H9 (cell line): Measurements from ENCODE around the gene PRUNE2. TPM values are rescaled to one million over a fixed set of nuclear protein-coding genes. Genes with fewer than 3 reads are reported as not detected.

Experiments used
- DNase-seq: peaks from one replicate; pipeline ENCODE4 v3.0.0-alpha.2; 2017
- H2AFZ ChIP-seq: one replicate; pipeline ENCODE4 v1.6.1; 2013; ENCODE audit warnings: mild to moderate bottlenecking, low read length, control low read depth, moderate library complexity
- H2AK5ac ChIP-seq: 2 replicates; pipeline ENCODE4 v1.6.1; 2013; ENCODE audit warnings: low read length, control low read depth, mixed read lengths; ENCODE audit not compliant: insufficient read length
- H2BK120ac ChIP-seq: one replicate; pipeline ENCODE4 v1.6.1; 2013; ENCODE audit warnings: low read depth, mild to moderate bottlenecking, low read length, control low read depth, inconsistent platforms; ENCODE audit not compliant: poor library complexity, severe bottlenecking
- H2BK12ac ChIP-seq: 2 replicates; pipeline ENCODE4 v1.6.1; 2013; ENCODE audit warnings: low read length, control low read depth, mixed read lengths, low read depth; ENCODE audit not compliant: insufficient read length
- H2BK15ac ChIP-seq: 2 replicates; pipeline ENCODE4 v1.6.1; 2013; ENCODE audit warnings: low read depth, low read length, control low read depth
- H2BK20ac ChIP-seq: one replicate; pipeline ENCODE4 v1.6.1; 2013; ENCODE audit warnings: low read depth, mild to moderate bottlenecking, low read length, control low read depth, inconsistent platforms; ENCODE audit not compliant: poor library complexity, severe bottlenecking
- H2BK5ac ChIP-seq: 2 replicates; pipeline ENCODE4 v1.6.1; 2013; ENCODE audit warnings: low read length, control low read depth, mixed read lengths; ENCODE audit not compliant: insufficient read length
- H3K14ac ChIP-seq: 2 replicates; pipeline ENCODE4 v1.6.1; 2013; ENCODE audit warnings: low read length, control low read depth; ENCODE audit not compliant: insufficient read depth
- H3K18ac ChIP-seq: 2 replicates; pipeline ENCODE4 v1.6.1; 2013; ENCODE audit warnings: low read depth, mild to moderate bottlenecking, mixed read lengths, low read length, control low read depth; ENCODE audit not compliant: insufficient read length
- H3K23ac ChIP-seq: 2 replicates; pipeline ENCODE4 v1.6.1; 2013; ENCODE audit warnings: low read length, control low read depth, mixed read lengths, low read depth; ENCODE audit not compliant: insufficient read length
- H3K23me2 ChIP-seq: 2 replicates; pipeline ENCODE4 v1.6.1; 2013; ENCODE audit warnings: low read depth, mild to moderate bottlenecking, mixed read lengths, low read length, control low read depth; ENCODE audit not compliant: insufficient read length, poor library complexity, severe bottlenecking
- H3K27ac ChIP-seq: 2 replicates; pipeline ENCODE4 v1.5.1; 2013; ENCODE audit warnings: low read length, control low read depth, mixed read lengths, low read depth; ENCODE audit not compliant: insufficient read length
- H3K27me3 ChIP-seq: 2 replicates; pipeline ENCODE4 v1.6.1; 2013; ENCODE audit warnings: low read length, control low read depth, inconsistent platforms; ENCODE audit not compliant: insufficient read depth
- H3K4ac ChIP-seq: 2 replicates; pipeline ENCODE4 v1.6.1; 2013; ENCODE audit warnings: low read depth, mild to moderate bottlenecking, control low read depth, inconsistent platforms, low read length, moderate library complexity
- H3K4me1 ChIP-seq: 2 replicates; pipeline ENCODE4 v1.6.1; 2013; ENCODE audit warnings: low read length, control low read depth, inconsistent platforms; ENCODE audit not compliant: insufficient read depth
- H3K4me2 ChIP-seq: 2 replicates; pipeline ENCODE4 v1.6.1; 2013; ENCODE audit warnings: low read length, control low read depth, mixed read lengths; ENCODE audit not compliant: insufficient read length, insufficient read depth
- H3K56ac ChIP-seq: 2 replicates; pipeline ENCODE4 v1.6.1; 2013; ENCODE audit warnings: low read depth, mild to moderate bottlenecking, mixed read lengths, low read length, control low read depth; ENCODE audit not compliant: insufficient read length
- H3K79me1 ChIP-seq: 2 replicates; pipeline ENCODE4 v1.6.1; 2013; ENCODE audit warnings: low read depth, mild to moderate bottlenecking, moderate library complexity, low read length, control low read depth, inconsistent platforms; ENCODE audit not compliant: insufficient read depth, poor library complexity, severe bottlenecking
- H3K79me2 ChIP-seq: 2 replicates; pipeline ENCODE4 v1.6.1; 2013; ENCODE audit warnings: low read length, control low read depth, inconsistent platforms; ENCODE audit not compliant: insufficient read depth
- H3K9ac ChIP-seq: 2 replicates; pipeline ENCODE4 v1.6.1; 2013; ENCODE audit warnings: low read length, control low read depth, mixed read lengths; ENCODE audit not compliant: insufficient read length; ENCODE audit errors: extremely low read depth
- H3K9me3 ChIP-seq: one replicate; pipeline ENCODE4 v1.6.1; 2013; ENCODE audit warnings: low read depth, low read length, inconsistent platforms; ENCODE audit not compliant: control insufficient read depth
- H3T11ph ChIP-seq: one replicate; pipeline ENCODE4 v1.6.1; 2013; ENCODE audit warnings: mild to moderate bottlenecking, low read length, control low read depth, inconsistent platforms
- H4K20me1 ChIP-seq: one replicate; pipeline ENCODE4 v1.6.1; 2013; ENCODE audit not compliant: control insufficient read depth, insufficient read length, insufficient read depth
- H4K5ac ChIP-seq: 2 replicates; pipeline ENCODE4 v1.6.1; 2013; ENCODE audit warnings: low read depth, mild to moderate bottlenecking, mixed read lengths, low read length, control low read depth; ENCODE audit not compliant: insufficient read length
- H4K8ac ChIP-seq: replicated peaks from 2 replicates; pipeline ENCODE4 v1.6.1; 2013; ENCODE audit warnings: low read length, control low read depth, mixed read lengths, low read depth; ENCODE audit not compliant: insufficient read length
- H4K91ac ChIP-seq: 2 replicates; pipeline ENCODE4 v1.6.1; 2013; ENCODE audit warnings: low read depth, mild to moderate bottlenecking, moderate library complexity, mixed read lengths, low read length, control low read depth; ENCODE audit not compliant: insufficient read length
- H3K27ac Mint-ChIP-seq, 3 experiments: 2 replicates in 2 of 3; 3 replicates in 1 of 3; pipeline ENCODE4 v1.8.0; 2020 to 2021; ENCODE audit warnings: mixed read lengths in 3 of 3, mild to moderate bottlenecking in 1 of 3, moderate library complexity in 1 of 3
- H3K27me3 Mint-ChIP-seq: 2 replicates; pipeline ENCODE4 v1.8.0; 2021; ENCODE audit warnings: low read depth, mild to moderate bottlenecking, moderate library complexity, mixed read lengths
- H3K36me3 Mint-ChIP-seq, 3 experiments: 2 replicates in 2 of 3; 3 replicates in 1 of 3; pipeline ENCODE4 v1.8.0; 2020 to 2021; ENCODE audit warnings: low read depth in 3 of 3, mixed read lengths in 3 of 3; ENCODE audit not compliant: insufficient read depth in 1 of 3
- H3K4me1 Mint-ChIP-seq, 2 experiments: 2 replicates each; pipeline ENCODE4 v1.8.0; 2020; ENCODE audit warnings: mixed read lengths in 2 of 2
- H3K4me3 Mint-ChIP-seq, 2 experiments: 2 replicates in 1 of 2; 3 replicates in 1 of 2; pipeline ENCODE4 v1.8.0; 2020 to 2021; ENCODE audit warnings: mild to moderate bottlenecking in 2 of 2, mixed read lengths in 2 of 2, moderate library complexity in 1 of 2
- H3K9me3 Mint-ChIP-seq, 2 experiments: 2 replicates in 1 of 2; 3 replicates in 1 of 2; pipeline ENCODE4 v1.8.0; 2020; ENCODE audit warnings: mild to moderate bottlenecking in 2 of 2, mixed read lengths in 2 of 2, moderate library complexity in 1 of 2
- WGBS: extraction: QIAGEN DNeasy Blood & Tissue Kit; methylation state at CpG from one replicate; pipeline ENCODE4 v1.1.7; 2013; ENCODE audit warnings: missing lambda C conversion rate, low lambda C conversion rate, mixed read lengths; ENCODE audit not compliant: insufficient read length; ENCODE audit errors: extremely low coverage; 5-methylcytosine and 5-hydroxymethylcytosine counted together
- total RNA-seq: library from RNA; stranded (reverse); gene quantifications from 2 replicates; pipeline ENCODE4 v1.2.1, GENCODE V29; 2021
- TF ChIP-seq, protein P1 (sequence below): fragments of 200-600 bp; sonication (generic); conservative IDR thresholded peaks from 3 replicates; pipeline ENCODE4 v1.8.0; 2021; ENCODE audit warnings: antibody characterized with exemption, mild to moderate bottlenecking

Gene PRUNE2
- total RNA-seq, 1 experiment from 2014 or later = 12.1 TPM

DNA sequence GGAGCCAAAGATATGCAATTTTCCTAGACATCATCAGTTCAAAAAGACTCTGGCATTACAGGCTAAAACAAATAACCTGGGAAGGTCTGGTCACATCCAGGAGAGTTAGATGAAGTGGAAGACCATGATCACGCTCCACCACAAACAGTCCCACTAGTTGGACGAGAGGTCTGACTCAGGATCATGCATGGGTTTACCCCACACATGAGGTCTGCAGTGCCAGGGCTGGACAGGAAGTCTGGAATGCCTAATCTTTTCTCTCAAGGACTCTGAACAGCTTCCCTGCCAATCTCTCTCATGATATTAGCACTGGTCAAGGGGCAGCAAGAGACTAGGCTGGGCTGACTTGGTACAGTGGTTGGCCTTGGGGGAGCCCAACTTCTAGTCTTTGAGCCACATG lies 7.1 kb downstream of the PRUNE2 start:
- Histone ChIP-seq H4K20me1 (no peaks in the 10 kb centered on the region), H3K18ac (peak overlapping the region; percentile 30), H3K14ac (no peak overlapping the region), H3T11ph (no peak overlapping the region), H3K79me2 (0 out of 2 replicates have a peak, but pooled peaks cover 1% of the 10 kb centered on the region), H3K4ac (no peak overlapping the region), H3K27me3 (no peaks in the 10 kb centered on the region), H3K23me2 (no peaks in the 10 kb centered on the region), H3K27ac (no peak overlapping the region), H3K79me1 (no peaks in the 10 kb centered on the region), H2BK120ac (no peak overlapping the region), H4K8ac (no peak overlapping the region), H3K4me1 (peaks cover 2% of the 10 kb centered on the region; the same call in 1 of the 2 replicates), H3K56ac (no peak overlapping the region), H2AK5ac (no peak overlapping the region), H2BK12ac (no peak overlapping the region), H3K4me2 (no peak overlapping the region), H3K23ac (no peak overlapping the region), H4K91ac (no peak overlapping the region), H3K9me3 (no peaks in the 10 kb centered on the region), H3K9ac (no peak overlapping the region), H2AFZ (no peak overlapping the region), H4K5ac (no peak overlapping the region), H2BK15ac (no peak overlapping the region), H2BK20ac (no peak overlapping the region), H2BK5ac (no peak overlapping the region)
- no CpG with 5 or more reads among the region's 2 CpGs for WGBS
- no peak overlapping the region for H3K4me3 Mint-ChIP-seq
- no peak overlapping the region for H3K27ac Mint-ChIP-seq
- H3K27me3 Mint-ChIP-seq = no peaks in the 10 kb centered on the region
- no peaks in the 10 kb centered on the region for H3K9me3 Mint-ChIP-seq
- H3K4me1 Mint-ChIP-seq = peaks cover 8 to 17% of the 10 kb centered on the region in 2 experiments
- no peak for DNase-seq
- TF ChIP-seq, protein P1, sequence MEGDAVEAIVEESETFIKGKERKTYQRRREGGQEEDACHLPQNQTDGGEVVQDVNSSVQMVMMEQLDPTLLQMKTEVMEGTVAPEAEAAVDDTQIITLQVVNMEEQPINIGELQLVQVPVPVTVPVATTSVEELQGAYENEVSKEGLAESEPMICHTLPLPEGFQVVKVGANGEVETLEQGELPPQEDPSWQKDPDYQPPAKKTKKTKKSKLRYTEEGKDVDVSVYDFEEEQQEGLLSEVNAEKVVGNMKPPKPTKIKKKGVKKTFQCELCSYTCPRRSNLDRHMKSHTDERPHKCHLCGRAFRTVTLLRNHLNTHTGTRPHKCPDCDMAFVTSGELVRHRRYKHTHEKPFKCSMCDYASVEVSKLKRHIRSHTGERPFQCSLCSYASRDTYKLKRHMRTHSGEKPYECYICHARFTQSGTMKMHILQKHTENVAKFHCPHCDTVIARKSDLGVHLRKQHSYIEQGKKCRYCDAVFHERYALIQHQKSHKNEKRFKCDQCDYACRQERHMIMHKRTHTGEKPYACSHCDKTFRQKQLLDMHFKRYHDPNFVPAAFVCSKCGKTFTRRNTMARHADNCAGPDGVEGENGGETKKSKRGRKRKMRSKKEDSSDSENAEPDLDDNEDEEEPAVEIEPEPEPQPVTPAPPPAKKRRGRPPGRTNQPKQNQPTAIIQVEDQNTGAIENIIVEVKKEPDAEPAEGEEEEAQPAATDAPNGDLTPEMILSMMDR = no peak
- no peaks in the 10 kb centered on the region; a peak in 1 of 7 replicates for H3K36me3 Mint-ChIP-seq
